GM20000 (cell line): ENCODE results near the gene CAMK1D.
"Not testable (repeated sequence)": the region's sequence is repeated elsewhere in the genome, so short reads cannot be mapped to it uniquely, and the experiment has no call there.

ENCODE experiments used
- DNase-seq: peaks from one replicate; pipeline ENCODE4 v3.0.0; 2012; ENCODE audit warnings: low spot score
- TF ChIP-seq, protein P1 (sequence below): IDR thresholded peaks from 2 replicates; pipeline ENCODE4 v1.5.1; 2012; ENCODE audit warnings: mild to moderate bottlenecking, control low read depth; ENCODE audit errors: extremely low read depth, missing control alignments

CAMK1D gene

DNA sequence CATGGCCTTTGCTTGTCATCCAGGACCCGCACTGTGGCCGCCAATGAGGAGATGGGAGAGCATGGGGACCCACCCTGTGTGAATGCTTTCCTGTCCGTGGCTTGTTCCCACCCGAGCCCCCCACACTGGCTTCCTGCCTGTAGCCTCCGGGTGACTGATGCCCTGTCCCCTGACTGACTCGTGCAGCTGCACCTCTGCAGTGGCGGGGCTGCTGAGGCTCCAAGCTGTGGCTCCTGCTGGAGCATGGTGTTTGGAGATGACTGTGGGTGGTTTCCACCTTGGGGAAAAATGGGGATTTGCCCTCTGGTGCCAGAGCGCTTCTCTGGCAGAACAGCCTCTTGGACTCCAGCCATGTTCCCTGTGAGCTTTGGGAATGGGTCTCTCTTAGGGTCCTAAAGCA is 2.1 kb downstream of the CAMK1D start:
- TF ChIP-seq, protein P1, sequence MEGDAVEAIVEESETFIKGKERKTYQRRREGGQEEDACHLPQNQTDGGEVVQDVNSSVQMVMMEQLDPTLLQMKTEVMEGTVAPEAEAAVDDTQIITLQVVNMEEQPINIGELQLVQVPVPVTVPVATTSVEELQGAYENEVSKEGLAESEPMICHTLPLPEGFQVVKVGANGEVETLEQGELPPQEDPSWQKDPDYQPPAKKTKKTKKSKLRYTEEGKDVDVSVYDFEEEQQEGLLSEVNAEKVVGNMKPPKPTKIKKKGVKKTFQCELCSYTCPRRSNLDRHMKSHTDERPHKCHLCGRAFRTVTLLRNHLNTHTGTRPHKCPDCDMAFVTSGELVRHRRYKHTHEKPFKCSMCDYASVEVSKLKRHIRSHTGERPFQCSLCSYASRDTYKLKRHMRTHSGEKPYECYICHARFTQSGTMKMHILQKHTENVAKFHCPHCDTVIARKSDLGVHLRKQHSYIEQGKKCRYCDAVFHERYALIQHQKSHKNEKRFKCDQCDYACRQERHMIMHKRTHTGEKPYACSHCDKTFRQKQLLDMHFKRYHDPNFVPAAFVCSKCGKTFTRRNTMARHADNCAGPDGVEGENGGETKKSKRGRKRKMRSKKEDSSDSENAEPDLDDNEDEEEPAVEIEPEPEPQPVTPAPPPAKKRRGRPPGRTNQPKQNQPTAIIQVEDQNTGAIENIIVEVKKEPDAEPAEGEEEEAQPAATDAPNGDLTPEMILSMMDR = no peak
- DNase-seq = no peak

DNA sequence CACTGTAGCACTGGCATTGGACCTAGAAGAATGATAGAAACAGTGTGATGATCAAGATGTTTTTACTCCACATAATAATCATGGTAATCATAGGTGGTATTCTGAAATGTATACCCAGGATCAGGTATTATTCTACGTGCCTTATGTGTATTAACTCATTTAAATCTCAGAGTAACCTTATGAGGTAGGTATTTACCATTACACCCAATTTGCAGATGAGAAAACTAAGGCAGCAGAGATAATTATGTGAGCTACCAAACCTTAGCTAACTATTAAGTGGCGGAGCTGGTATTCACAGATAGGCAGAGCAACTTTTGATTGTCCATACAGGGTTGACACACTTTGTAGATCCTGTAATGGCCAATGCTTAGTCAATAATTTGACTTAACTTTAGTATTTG is 2.5 kb downstream of the CAMK1D start:
- TF ChIP-seq, protein P1 = no peak
- DNase-seq = no peak

DNA sequence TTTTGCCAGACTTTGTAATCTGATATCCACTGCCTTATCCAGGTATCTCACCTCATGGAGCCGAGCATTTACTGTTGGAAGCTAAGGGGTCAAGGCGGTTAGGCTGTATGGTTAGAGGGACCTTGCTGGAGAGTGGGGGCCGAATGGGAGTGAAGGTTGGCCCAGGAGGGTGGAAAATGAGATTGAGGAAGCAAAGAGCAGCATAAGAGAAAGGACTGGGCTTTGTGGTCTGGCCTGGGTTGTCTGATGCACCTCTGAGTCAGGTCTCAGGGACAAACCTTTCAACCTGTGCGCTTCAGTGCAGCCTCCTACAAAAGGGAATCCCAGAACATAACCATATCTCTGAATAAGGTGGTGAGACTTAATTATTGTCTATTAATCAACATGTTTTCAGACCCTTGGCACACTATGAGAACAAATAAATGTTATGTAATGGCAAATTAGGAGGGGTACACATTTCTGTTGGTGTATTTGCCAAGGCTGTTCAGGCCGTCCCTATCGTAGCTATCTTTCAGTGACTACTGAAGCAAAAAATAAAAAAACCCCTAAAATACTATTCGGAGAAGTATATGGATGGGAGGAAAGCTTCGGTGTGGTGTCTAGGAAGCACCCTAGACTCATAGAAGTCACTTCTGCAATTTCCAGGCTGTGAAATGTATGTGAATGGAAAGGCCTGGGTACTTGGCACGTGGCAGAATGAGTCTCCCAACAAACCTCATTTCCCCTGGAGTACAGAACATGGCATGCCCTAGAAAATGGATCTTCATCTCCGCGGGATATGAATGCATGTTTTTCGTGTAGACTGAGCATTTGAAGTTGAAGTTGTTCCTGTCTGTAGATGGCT is 4.3 kb downstream of the CAMK1D start:
- DNase-seq = no peak
- TF ChIP-seq, protein P1 = no peak

DNA sequence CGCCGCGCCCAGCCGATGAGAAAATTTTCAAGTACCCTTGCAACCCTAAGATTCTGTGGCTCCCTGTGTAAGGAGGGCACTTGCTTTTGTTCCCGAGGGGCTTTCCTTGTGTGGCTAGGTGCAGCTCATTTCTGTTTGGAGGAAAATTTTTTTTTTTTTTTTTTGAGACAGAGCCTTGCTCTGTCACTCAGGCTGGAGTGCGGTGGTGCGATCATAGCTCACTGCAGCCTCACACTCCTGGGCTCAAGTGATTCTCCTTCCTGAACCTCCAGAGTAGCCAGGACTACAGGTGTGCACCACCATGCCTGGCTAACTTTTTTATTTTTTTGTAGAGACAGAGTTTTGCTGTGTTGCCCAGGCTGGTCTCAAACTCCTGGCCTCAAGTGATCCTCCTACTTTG is 5.3 kb downstream of the CAMK1D start:
- DNase-seq = not testable (repeated sequence)

DNA sequence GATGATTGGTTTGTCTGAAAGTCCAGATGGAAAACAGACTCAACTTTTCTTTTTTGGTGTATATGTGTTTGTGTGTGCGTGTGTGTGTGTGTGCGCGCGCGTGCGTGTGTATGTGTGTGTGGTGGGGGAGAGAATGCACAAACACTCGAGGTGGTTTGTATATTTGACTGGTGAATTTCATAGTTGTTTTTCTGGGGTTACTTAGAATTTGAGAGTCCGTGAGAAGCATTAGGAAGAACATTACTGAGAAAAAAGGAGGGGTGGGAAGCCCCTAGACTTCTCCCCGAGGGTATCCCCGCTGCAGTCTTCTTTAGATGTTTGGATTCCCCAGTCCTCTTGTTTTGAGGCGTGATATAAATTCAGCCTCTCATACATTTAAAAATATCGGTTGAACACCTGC is 6.0 kb downstream of the CAMK1D start:
- no peak for DNase-seq
- TF ChIP-seq, protein P1 = no peak

DNA sequence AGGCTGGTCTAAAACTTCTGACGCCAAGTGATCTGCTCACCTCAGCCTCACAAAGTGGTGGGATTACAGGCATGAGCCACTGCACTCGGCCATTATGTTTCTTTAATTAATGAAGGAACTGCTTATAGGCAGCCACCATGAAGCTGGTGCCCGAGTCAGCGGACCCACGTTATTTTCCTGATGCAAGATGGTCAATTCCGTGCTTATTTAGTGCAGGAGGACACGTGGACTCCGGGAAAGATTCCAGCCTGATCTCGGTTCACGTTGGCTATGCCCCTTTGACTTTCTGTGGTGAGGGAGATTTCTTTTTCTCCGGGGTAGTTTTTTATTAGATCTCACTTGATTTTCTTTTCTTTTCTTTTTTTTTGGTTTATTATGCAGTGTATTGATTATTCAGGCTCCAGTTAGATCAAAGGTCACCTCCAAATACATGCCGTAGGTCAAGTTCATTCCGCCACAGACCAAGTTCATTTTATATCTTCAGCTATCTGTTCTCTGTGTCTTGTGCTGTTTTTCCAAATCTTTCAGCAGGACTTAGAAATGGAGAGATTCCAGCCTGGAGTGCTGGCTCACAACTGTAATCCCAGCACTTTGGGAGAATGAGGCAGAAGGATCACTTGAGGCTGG is 8.3 kb downstream of the CAMK1D start:
- TF ChIP-seq, protein P1 = no peak
- DNase-seq = no peak

DNA sequence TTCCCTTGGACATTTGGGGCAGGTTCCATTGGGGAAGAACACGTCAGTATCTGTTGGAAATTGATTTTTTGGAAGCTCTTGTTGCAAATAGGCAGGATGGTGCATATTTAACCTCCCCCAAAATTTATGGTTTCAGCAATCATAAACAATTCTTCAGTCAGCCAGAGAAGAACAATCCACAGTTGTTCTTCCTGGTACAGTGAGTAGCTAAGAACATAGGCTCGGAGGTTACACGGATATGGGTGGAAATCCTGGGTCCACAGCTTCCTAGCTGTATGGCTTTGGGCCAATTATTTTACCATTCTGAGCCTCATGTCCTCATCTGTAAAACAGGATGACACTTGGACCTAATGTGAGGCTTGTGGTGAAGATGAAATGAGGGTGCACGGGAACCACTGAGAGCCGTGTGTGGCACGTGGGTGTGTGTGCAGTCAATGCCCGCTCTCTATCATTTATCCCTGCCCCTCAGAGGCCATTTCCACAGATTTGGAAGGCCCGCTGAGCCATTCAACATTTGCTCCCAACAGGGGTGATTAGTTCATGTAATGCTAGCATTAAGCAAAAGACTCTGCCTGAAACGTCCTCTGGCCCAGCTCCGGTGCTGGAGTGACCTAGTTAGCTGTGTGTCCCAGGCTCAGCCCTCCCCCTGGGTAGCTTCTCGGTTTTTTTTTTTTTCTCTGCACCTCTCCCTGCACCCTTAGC is 9.7 kb downstream of the CAMK1D start:
- no peak for DNase-seq
- TF ChIP-seq, protein P1 = no peak
